H9 (cell line): ENCODE results near the gene SNN. TPM values are rescaled to one million over a fixed set of nuclear protein-coding genes. Genes with fewer than 3 reads are reported as not detected.

Source experiments
- DNase-seq: peaks from one replicate; pipeline ENCODE4 v3.0.0-alpha.2; 2017
- H2AFZ ChIP-seq: one replicate; pipeline ENCODE4 v1.6.1; 2013; ENCODE audit warnings: mild to moderate bottlenecking, low read length, control low read depth, moderate library complexity
- H2AK5ac ChIP-seq: 2 replicates; pipeline ENCODE4 v1.6.1; 2013; ENCODE audit warnings: low read length, control low read depth, mixed read lengths; ENCODE audit not compliant: insufficient read length
- H2BK120ac ChIP-seq: one replicate; pipeline ENCODE4 v1.6.1; 2013; ENCODE audit warnings: low read depth, mild to moderate bottlenecking, low read length, control low read depth, inconsistent platforms; ENCODE audit not compliant: poor library complexity, severe bottlenecking
- H2BK12ac ChIP-seq: 2 replicates; pipeline ENCODE4 v1.6.1; 2013; ENCODE audit warnings: low read length, control low read depth, mixed read lengths, low read depth; ENCODE audit not compliant: insufficient read length
- H2BK15ac ChIP-seq: 2 replicates; pipeline ENCODE4 v1.6.1; 2013; ENCODE audit warnings: low read depth, low read length, control low read depth
- H2BK20ac ChIP-seq: one replicate; pipeline ENCODE4 v1.6.1; 2013; ENCODE audit warnings: low read depth, mild to moderate bottlenecking, low read length, control low read depth, inconsistent platforms; ENCODE audit not compliant: poor library complexity, severe bottlenecking
- H2BK5ac ChIP-seq: 2 replicates; pipeline ENCODE4 v1.6.1; 2013; ENCODE audit warnings: low read length, control low read depth, mixed read lengths; ENCODE audit not compliant: insufficient read length
- H3K14ac ChIP-seq: 2 replicates; pipeline ENCODE4 v1.6.1; 2013; ENCODE audit warnings: low read length, control low read depth; ENCODE audit not compliant: insufficient read depth
- H3K18ac ChIP-seq: 2 replicates; pipeline ENCODE4 v1.6.1; 2013; ENCODE audit warnings: low read depth, mild to moderate bottlenecking, mixed read lengths, low read length, control low read depth; ENCODE audit not compliant: insufficient read length
- H3K23ac ChIP-seq: 2 replicates; pipeline ENCODE4 v1.6.1; 2013; ENCODE audit warnings: low read length, control low read depth, mixed read lengths, low read depth; ENCODE audit not compliant: insufficient read length
- H3K23me2 ChIP-seq: 2 replicates; pipeline ENCODE4 v1.6.1; 2013; ENCODE audit warnings: low read depth, mild to moderate bottlenecking, mixed read lengths, low read length, control low read depth; ENCODE audit not compliant: insufficient read length, poor library complexity, severe bottlenecking
- H3K27ac ChIP-seq: 2 replicates; pipeline ENCODE4 v1.5.1; 2013; ENCODE audit warnings: low read length, control low read depth, mixed read lengths, low read depth; ENCODE audit not compliant: insufficient read length
- H3K27me3 ChIP-seq: 2 replicates; pipeline ENCODE4 v1.6.1; 2013; ENCODE audit warnings: low read length, control low read depth, inconsistent platforms; ENCODE audit not compliant: insufficient read depth
- H3K4ac ChIP-seq: 2 replicates; pipeline ENCODE4 v1.6.1; 2013; ENCODE audit warnings: low read depth, mild to moderate bottlenecking, control low read depth, inconsistent platforms, low read length, moderate library complexity
- H3K4me1 ChIP-seq: 2 replicates; pipeline ENCODE4 v1.6.1; 2013; ENCODE audit warnings: low read length, control low read depth, inconsistent platforms; ENCODE audit not compliant: insufficient read depth
- H3K4me2 ChIP-seq: 2 replicates; pipeline ENCODE4 v1.6.1; 2013; ENCODE audit warnings: low read length, control low read depth, mixed read lengths; ENCODE audit not compliant: insufficient read length, insufficient read depth
- H3K56ac ChIP-seq: 2 replicates; pipeline ENCODE4 v1.6.1; 2013; ENCODE audit warnings: low read depth, mild to moderate bottlenecking, mixed read lengths, low read length, control low read depth; ENCODE audit not compliant: insufficient read length
- H3K79me1 ChIP-seq: 2 replicates; pipeline ENCODE4 v1.6.1; 2013; ENCODE audit warnings: low read depth, mild to moderate bottlenecking, moderate library complexity, low read length, control low read depth, inconsistent platforms; ENCODE audit not compliant: insufficient read depth, poor library complexity, severe bottlenecking
- H3K79me2 ChIP-seq: 2 replicates; pipeline ENCODE4 v1.6.1; 2013; ENCODE audit warnings: low read length, control low read depth, inconsistent platforms; ENCODE audit not compliant: insufficient read depth
- H3K9ac ChIP-seq: 2 replicates; pipeline ENCODE4 v1.6.1; 2013; ENCODE audit warnings: low read length, control low read depth, mixed read lengths; ENCODE audit not compliant: insufficient read length; ENCODE audit errors: extremely low read depth
- H3K9me3 ChIP-seq: one replicate; pipeline ENCODE4 v1.6.1; 2013; ENCODE audit warnings: low read depth, low read length, inconsistent platforms; ENCODE audit not compliant: control insufficient read depth
- H3T11ph ChIP-seq: one replicate; pipeline ENCODE4 v1.6.1; 2013; ENCODE audit warnings: mild to moderate bottlenecking, low read length, control low read depth, inconsistent platforms
- H4K20me1 ChIP-seq: one replicate; pipeline ENCODE4 v1.6.1; 2013; ENCODE audit not compliant: control insufficient read depth, insufficient read length, insufficient read depth
- H4K5ac ChIP-seq: 2 replicates; pipeline ENCODE4 v1.6.1; 2013; ENCODE audit warnings: low read depth, mild to moderate bottlenecking, mixed read lengths, low read length, control low read depth; ENCODE audit not compliant: insufficient read length
- H4K8ac ChIP-seq: replicated peaks from 2 replicates; pipeline ENCODE4 v1.6.1; 2013; ENCODE audit warnings: low read length, control low read depth, mixed read lengths, low read depth; ENCODE audit not compliant: insufficient read length
- H4K91ac ChIP-seq: 2 replicates; pipeline ENCODE4 v1.6.1; 2013; ENCODE audit warnings: low read depth, mild to moderate bottlenecking, moderate library complexity, mixed read lengths, low read length, control low read depth; ENCODE audit not compliant: insufficient read length
- H3K27ac Mint-ChIP-seq, 3 experiments: 2 replicates in 2 of 3; 3 replicates in 1 of 3; pipeline ENCODE4 v1.8.0; 2020 to 2021; ENCODE audit warnings: mixed read lengths in 3 of 3, mild to moderate bottlenecking in 1 of 3, moderate library complexity in 1 of 3
- H3K27me3 Mint-ChIP-seq: 2 replicates; pipeline ENCODE4 v1.8.0; 2021; ENCODE audit warnings: low read depth, mild to moderate bottlenecking, moderate library complexity, mixed read lengths
- H3K36me3 Mint-ChIP-seq, 3 experiments: 2 replicates in 2 of 3; 3 replicates in 1 of 3; pipeline ENCODE4 v1.8.0; 2020 to 2021; ENCODE audit warnings: low read depth in 3 of 3, mixed read lengths in 3 of 3; ENCODE audit not compliant: insufficient read depth in 1 of 3
- H3K4me1 Mint-ChIP-seq, 2 experiments: 2 replicates each; pipeline ENCODE4 v1.8.0; 2020; ENCODE audit warnings: mixed read lengths in 2 of 2
- H3K4me3 Mint-ChIP-seq, 2 experiments: 2 replicates in 1 of 2; 3 replicates in 1 of 2; pipeline ENCODE4 v1.8.0; 2020 to 2021; ENCODE audit warnings: mild to moderate bottlenecking in 2 of 2, mixed read lengths in 2 of 2, moderate library complexity in 1 of 2
- H3K9me3 Mint-ChIP-seq, 2 experiments: 2 replicates in 1 of 2; 3 replicates in 1 of 2; pipeline ENCODE4 v1.8.0; 2020; ENCODE audit warnings: mild to moderate bottlenecking in 2 of 2, mixed read lengths in 2 of 2, moderate library complexity in 1 of 2
- WGBS: extraction: QIAGEN DNeasy Blood & Tissue Kit; methylation state at CpG from one replicate; pipeline ENCODE4 v1.1.7; 2013; ENCODE audit warnings: missing lambda C conversion rate, low lambda C conversion rate, mixed read lengths; ENCODE audit not compliant: insufficient read length; ENCODE audit errors: extremely low coverage; 5-methylcytosine and 5-hydroxymethylcytosine counted together
- total RNA-seq: library from RNA; stranded (reverse); gene quantifications from 2 replicates; pipeline ENCODE4 v1.2.1, GENCODE V29; 2021
- TF ChIP-seq, protein P1 (sequence below): fragments of 200-600 bp; sonication (generic); conservative IDR thresholded peaks from 3 replicates; pipeline ENCODE4 v1.8.0; 2021; ENCODE audit warnings: antibody characterized with exemption, mild to moderate bottlenecking

The SNN gene
- total RNA-seq, 1 experiment from 2014 or later = 44.2 TPM

DNA sequence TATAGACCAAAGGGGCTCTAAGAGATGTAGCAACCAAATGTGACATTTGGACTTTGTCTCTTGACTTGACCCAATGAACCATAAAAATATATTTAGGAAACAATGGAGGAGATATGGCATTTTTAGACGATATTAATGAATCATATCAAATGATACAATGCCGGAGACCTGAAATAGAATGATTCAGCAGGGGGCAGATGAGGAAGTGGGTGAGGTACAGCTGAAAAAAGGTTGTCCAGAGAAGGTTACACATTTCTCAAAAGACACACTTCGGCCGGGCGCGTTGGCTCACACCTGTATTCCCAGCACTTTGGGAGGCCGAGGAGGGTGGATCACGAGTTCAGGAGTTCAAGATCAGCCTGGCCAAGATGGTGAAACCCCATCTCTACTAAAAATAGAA, 16.5 kb upstream of the SNN start:
- H3K9ac ChIP-seq = no peak overlapping the region
- WGBS = no CpG with 5 or more reads among the region's 8 CpGs

More for the DNA sequence above, 16.5 kb upstream of the SNN start:
- Histone ChIP-seq H3K4me1 (no peaks in the 10 kb centered on the region), H3K4ac (no peak overlapping the region), H4K20me1 (no peaks in the 10 kb centered on the region), H2BK5ac (no peak overlapping the region), H2BK15ac (no peak overlapping the region), H3K23me2 (no peaks in the 10 kb centered on the region), H4K8ac (no peak overlapping the region), H2BK12ac (no peak overlapping the region), H3K56ac (no peak overlapping the region), H3K27me3 (no peaks in the 10 kb centered on the region), H3K79me1 (no peaks in the 10 kb centered on the region), H2BK120ac (no peak overlapping the region), H3K14ac (no peak overlapping the region), H3K18ac (no peak overlapping the region), H2AK5ac (no peak overlapping the region), H3K9me3 (no peaks in the 10 kb centered on the region), H3K27ac (no peak overlapping the region), H3T11ph (no peak overlapping the region), H4K91ac (no peak overlapping the region), H2BK20ac (no peak overlapping the region), H3K79me2 (no peaks in the 10 kb centered on the region), H4K5ac (no peak overlapping the region), H2AFZ (no peak overlapping the region), H3K23ac (no peak overlapping the region), H3K4me2 (no peak overlapping the region)
- no peaks in the 10 kb centered on the region; a peak in 1 of 5 replicates for H3K9me3 Mint-ChIP-seq
- H3K27me3 Mint-ChIP-seq = no peaks in the 10 kb centered on the region; the same call in 1 of the 2 replicates
- no peak overlapping the region for H3K27ac Mint-ChIP-seq
- no peak overlapping the region for H3K4me3 Mint-ChIP-seq
- no peaks in the 10 kb centered on the region for H3K36me3 Mint-ChIP-seq
- DNase-seq = no peak
- TF ChIP-seq, protein P1, sequence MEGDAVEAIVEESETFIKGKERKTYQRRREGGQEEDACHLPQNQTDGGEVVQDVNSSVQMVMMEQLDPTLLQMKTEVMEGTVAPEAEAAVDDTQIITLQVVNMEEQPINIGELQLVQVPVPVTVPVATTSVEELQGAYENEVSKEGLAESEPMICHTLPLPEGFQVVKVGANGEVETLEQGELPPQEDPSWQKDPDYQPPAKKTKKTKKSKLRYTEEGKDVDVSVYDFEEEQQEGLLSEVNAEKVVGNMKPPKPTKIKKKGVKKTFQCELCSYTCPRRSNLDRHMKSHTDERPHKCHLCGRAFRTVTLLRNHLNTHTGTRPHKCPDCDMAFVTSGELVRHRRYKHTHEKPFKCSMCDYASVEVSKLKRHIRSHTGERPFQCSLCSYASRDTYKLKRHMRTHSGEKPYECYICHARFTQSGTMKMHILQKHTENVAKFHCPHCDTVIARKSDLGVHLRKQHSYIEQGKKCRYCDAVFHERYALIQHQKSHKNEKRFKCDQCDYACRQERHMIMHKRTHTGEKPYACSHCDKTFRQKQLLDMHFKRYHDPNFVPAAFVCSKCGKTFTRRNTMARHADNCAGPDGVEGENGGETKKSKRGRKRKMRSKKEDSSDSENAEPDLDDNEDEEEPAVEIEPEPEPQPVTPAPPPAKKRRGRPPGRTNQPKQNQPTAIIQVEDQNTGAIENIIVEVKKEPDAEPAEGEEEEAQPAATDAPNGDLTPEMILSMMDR = no peak
- H3K4me1 Mint-ChIP-seq = no peaks in the 10 kb centered on the region
